Bronchial smooth muscle cell (primary cell): ENCODE data around the gene KIAA0408. TPM values are rescaled to one million over a fixed set of nuclear protein-coding genes. Genes with fewer than 3 reads are reported as not detected.

Source experiments
- total RNA-seq: library from RNA; depleted of rRNA; stranded (reverse); fragments of >200 nt; gene quantifications from 2 replicates; pipeline ENCODE4 v1.2.1, GENCODE V29; 2014

Gene KIAA0408
- total RNA-seq = 0.34 and 1.4 TPM in 2 replicates

DNA sequence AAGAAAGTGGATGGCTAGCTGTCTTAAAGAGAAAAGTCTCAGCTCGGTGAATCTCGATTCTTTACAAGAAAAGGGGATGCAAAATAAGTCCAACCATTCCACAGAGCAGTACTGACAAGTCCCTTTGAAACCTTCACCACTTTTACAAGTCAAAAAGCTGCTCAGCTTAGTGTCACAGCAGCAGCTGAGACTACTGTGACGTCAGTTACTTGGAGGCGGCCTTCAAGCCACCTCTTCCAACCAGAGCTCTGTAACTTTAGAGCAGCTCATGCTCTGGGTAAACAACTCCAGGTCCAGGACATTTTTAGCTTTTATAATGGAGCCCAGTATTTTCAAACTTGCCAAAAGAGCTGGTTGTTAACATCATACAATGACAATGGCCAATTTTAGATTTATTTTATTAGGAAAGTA is at the start of gene KIAA0408:
KIAA0408 (minus strand) TSS at position 159 of the 411 bp plus-strand sequence. CDS start 5,408 bp downstream, outside the sequence.

Other genes with a start within 250 kb of the KIAA0408 start
- gene RNF146, start 192.5 kb downstream of the KIAA0408 start, total RNA-seq = 44.8 and 50.9 TPM in 2 replicates
- gene ECHDC1, start 115.8 kb downstream of the KIAA0408 start, total RNA-seq = 34.9 and 44.1 TPM in 2 replicates
- 0.17 TPM in 1 of 2 replicates, not detected in the other for gene C6orf58, start 117.8 kb upstream of the KIAA0408 start, total RNA-seq